ENCODE results near the gene INVS.
"Not testable (repeated sequence)": the region's sequence is repeated elsewhere in the genome, so short reads cannot be mapped to it uniquely, and the experiment has no call there.

DNA sequence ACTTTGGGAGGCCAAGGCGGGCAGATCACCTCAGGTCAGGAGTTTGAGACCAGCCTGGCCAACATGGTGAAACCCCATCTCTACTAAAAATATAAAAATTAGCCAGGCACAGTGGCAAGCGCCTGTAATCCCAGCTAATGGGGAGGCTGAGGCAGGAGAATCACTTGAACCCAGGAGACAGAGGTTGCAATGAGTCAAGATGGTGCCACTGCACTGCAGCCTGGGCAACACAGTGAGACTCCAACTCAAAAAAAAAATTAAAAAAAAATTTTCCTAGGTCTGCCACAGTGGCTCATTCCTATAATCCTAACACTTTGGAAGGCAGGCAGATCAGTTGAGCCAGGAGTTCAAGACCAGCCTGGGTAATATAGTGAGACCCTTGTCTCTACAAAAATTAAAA lies 4.6 kb upstream of the INVS start:
- TF ChIP-seq, protein P1, sequence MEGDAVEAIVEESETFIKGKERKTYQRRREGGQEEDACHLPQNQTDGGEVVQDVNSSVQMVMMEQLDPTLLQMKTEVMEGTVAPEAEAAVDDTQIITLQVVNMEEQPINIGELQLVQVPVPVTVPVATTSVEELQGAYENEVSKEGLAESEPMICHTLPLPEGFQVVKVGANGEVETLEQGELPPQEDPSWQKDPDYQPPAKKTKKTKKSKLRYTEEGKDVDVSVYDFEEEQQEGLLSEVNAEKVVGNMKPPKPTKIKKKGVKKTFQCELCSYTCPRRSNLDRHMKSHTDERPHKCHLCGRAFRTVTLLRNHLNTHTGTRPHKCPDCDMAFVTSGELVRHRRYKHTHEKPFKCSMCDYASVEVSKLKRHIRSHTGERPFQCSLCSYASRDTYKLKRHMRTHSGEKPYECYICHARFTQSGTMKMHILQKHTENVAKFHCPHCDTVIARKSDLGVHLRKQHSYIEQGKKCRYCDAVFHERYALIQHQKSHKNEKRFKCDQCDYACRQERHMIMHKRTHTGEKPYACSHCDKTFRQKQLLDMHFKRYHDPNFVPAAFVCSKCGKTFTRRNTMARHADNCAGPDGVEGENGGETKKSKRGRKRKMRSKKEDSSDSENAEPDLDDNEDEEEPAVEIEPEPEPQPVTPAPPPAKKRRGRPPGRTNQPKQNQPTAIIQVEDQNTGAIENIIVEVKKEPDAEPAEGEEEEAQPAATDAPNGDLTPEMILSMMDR (conservative IDR thresholded peaks at IDR 0.05; ENCODE audit: low read depth, low read length) = not testable (repeated sequence)
- TF ChIP-seq MAFK (IDR thresholded peaks at IDR 0.05; ENCODE audit: low read depth, low read length); POLR2A (IDR thresholded peaks at IDR 0.05; ENCODE audit: low read depth, low read length); MAZ (IDR thresholded peaks at IDR 0.05; ENCODE audit: borderline replicate concordance, low read depth, low read length); CHD1 (IDR thresholded peaks at IDR 0.05; ENCODE audit: low read depth, low read length); SMC3 (IDR thresholded peaks at IDR 0.05; ENCODE audit: low read depth, low read length); FOS (IDR thresholded peaks at IDR 0.05; ENCODE audit: low read depth, low read length); MXI1 (IDR thresholded peaks at IDR 0.05; ENCODE audit: borderline replicate concordance, low read depth, low read length); RAD21 (IDR thresholded peaks at IDR 0.05; ENCODE audit: low read length); RCOR1 (IDR thresholded peaks at IDR 0.05; ENCODE audit: insufficient replicate concordance, low read length); RFX5 (IDR thresholded peaks at IDR 0.05; ENCODE audit: low read depth, low read length): not testable (repeated sequence)
- TF ChIP-seq, protein P2, sequence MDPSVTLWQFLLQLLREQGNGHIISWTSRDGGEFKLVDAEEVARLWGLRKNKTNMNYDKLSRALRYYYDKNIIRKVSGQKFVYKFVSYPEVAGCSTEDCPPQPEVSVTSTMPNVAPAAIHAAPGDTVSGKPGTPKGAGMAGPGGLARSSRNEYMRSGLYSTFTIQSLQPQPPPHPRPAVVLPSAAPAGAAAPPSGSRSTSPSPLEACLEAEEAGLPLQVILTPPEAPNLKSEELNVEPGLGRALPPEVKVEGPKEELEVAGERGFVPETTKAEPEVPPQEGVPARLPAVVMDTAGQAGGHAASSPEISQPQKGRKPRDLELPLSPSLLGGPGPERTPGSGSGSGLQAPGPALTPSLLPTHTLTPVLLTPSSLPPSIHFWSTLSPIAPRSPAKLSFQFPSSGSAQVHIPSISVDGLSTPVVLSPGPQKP (IDR thresholded peaks at IDR 0.05; ENCODE audit: borderline replicate concordance, low read depth, low read length) = not testable (repeated sequence)
